ENCODE measurements around the gene CDC42BPG.

Gene CDC42BPG

DNA sequence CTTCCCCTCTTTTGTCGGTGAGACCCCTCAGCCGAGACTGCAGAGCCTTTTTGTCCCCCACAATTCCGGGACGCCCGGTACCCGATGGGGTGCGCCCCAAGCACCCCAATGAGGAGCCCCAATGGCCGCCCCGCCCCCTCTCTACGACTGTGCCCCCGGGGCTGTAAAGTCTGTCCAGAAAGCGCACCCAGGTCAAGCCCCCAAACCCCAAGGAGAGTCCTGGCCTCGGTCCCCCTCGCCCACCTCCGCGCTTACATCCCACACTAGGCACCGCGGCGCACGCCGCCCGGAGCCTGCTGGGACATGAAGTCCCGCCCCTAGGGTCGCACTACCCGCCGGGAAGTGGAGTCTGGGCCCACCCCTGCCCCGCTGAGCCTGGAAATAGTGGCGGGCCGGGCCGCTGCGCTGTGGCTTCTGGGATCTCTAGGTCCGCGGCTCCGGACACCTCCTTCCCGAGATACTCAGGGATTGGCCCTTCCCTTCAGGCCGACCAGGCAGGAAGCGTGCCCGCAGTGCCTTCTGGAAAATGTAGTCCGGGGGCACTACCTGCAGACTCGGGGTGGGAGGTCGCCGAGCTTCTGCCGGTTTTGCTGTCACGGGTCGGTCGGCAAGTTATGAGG is 34.1 kb downstream of the CDC42BPG start, which contains the start of gene MEN1:
Gene MEN1 (minus strand): TSS at position 281 of the 620 bp plus-strand sequence. CDS start 442 bp downstream, outside the sequence.
- Histone ChIP-seq H3K27ac (ENCODE audit: low read depth in 2 of 2, low read length in 2 of 2) (peak within 1 kb of the TSS; percentile 77 to 80), H3K4me3 (ENCODE audit: low read length in 2 of 2) (peak within 1 kb of the TSS; percentile 79 to 80), H3K9ac (ENCODE audit: low read depth in 1 of 2, low read length in 2 of 2) (peak within 1 kb of the TSS; percentile 74 to 76), H3K9me3 (ENCODE audit: control insufficient read depth in 2 of 2, low read length in 2 of 2) (no peaks in the 10 kb centered on the region), H3K36me3 (ENCODE audit: control insufficient read depth in 2 of 2, insufficient read depth in 2 of 2, low read length in 2 of 2) (peaks cover 2 to 8% of the 10 kb centered on the region in 2 donors), H3K4me1 (ENCODE audit: control insufficient read depth in 2 of 2, insufficient read depth in 2 of 2, low read length in 2 of 2) (peaks cover 9 to 10% of the 10 kb centered on the region in 2 donors), H3K27me3 (ENCODE audit: control insufficient read depth in 2 of 2, insufficient read depth in 2 of 2, low read length in 2 of 2) (no peaks in the 10 kb centered on the region)

GRCh38 chr11:64809781-64810241 is 34.6 kb downstream of the CDC42BPG start:
- peak overlapping the region; percentile 77 to 80 for H3K27ac ChIP-seq (ENCODE audit: low read depth in 2 of 2, low read length in 2 of 2)
- peak overlapping the region; percentile 74 to 76 for H3K9ac ChIP-seq (ENCODE audit: low read depth in 1 of 2, low read length in 2 of 2)
- peaks cover 4 to 13% of the 10 kb centered on the region in 2 donors for H3K36me3 ChIP-seq (ENCODE audit: control insufficient read depth in 2 of 2, insufficient read depth in 2 of 2, low read length in 2 of 2)
- peaks cover 9 to 10% of the 10 kb centered on the region in 2 donors for H3K4me1 ChIP-seq (ENCODE audit: control insufficient read depth in 2 of 2, insufficient read depth in 2 of 2, low read length in 2 of 2)
- H3K4me3 ChIP-seq (ENCODE audit: low read length in 2 of 2), result peak overlapping the region; percentile 79 to 80
- no peaks in the 10 kb centered on the region for H3K27me3 ChIP-seq (ENCODE audit: control insufficient read depth in 2 of 2, insufficient read depth in 2 of 2, low read length in 2 of 2)
- H3K9me3 ChIP-seq (ENCODE audit: control insufficient read depth in 2 of 2, low read length in 2 of 2), result no peaks in the 10 kb centered on the region

DNA sequence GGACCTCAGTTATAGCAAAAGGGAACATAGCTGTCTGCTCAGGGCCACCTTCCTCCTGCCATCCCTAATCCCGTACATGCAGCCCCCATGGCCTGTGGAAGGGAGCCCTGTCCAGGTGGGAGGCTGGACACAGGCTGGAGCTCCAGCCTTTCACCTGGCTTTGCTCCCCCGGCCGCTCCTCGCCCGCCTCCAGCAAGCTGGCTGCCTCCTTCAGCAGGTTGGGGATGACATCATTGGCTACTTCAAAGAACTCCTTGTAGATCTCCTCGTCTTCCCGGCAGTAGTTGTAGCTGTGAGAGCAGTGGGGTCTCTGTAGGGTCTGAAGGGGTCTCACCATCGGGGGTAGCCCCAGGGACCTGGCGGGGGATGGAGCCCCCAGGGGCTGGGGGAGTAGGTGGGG is 39.0 kb downstream of the CDC42BPG start:
- Histone ChIP-seq H3K9me3 (ENCODE audit: control insufficient read depth in 2 of 2, low read length in 2 of 2) (no peaks in the 10 kb centered on the region), H3K27ac (ENCODE audit: low read depth in 2 of 2, low read length in 2 of 2) (no peak overlapping the region), H3K27me3 (ENCODE audit: control insufficient read depth in 2 of 2, insufficient read depth in 2 of 2, low read length in 2 of 2) (no peaks in the 10 kb centered on the region), H3K4me1 (ENCODE audit: control insufficient read depth in 2 of 2, insufficient read depth in 2 of 2, low read length in 2 of 2) (peaks cover 20 to 24% of the 10 kb centered on the region in 2 donors), H3K4me3 (ENCODE audit: low read length in 2 of 2) (no peak overlapping the region), H3K36me3 (ENCODE audit: control insufficient read depth in 2 of 2, insufficient read depth in 2 of 2, low read length in 2 of 2) (peaks cover 4 to 15% of the 10 kb centered on the region in 2 donors), H3K9ac (ENCODE audit: low read depth in 1 of 2, low read length in 2 of 2) (no peak overlapping the region)

DNA sequence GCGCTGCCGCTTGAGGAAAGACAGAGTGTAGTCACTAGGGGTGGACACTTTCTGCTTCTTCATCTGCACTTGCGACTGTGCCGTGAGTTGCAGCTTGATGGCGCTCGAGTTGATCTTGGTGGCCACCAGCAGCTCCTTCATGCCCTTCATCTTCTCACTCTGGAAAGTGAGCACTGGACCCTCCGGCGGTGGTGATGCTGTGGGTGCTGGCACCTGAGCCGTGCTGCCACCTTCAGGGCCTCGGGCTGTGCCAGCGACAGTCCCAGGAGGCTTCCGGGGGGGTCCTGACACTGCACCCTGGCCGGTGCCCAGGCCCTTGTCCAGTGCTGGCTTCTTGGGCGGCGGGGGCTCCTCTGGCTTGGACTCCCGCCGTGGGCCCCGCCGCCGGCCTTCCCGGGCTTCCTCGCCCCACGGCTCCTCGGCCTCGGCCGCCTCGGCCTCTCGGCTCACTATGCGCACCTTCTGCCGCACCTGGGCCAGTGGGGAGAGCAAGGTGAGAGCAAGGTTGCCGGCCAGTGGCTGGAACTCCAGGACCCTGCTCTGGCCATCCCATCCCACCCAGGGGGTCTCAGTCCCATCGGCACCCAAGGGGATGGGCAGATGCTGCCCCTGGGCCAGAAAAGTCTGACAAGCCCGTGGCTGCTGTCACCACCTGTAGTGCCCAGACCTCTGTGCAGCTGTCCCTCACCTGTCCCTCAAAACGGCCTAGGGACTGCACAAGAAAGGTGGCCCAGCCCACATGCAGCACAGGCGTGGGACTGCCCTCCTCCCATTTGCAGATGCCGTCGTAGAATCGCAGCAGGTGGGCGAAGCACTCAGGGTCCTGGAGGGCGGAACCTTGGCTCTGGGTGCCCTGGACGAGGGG is 39.9 kb downstream of the CDC42BPG start:
- Histone ChIP-seq H3K4me3 (ENCODE audit: low read length in 2 of 2) (peak overlapping the region in 1 of 2 donors; percentile 77), H3K9me3 (ENCODE audit: control insufficient read depth in 2 of 2, low read length in 2 of 2) (no peaks in the 10 kb centered on the region), H3K27ac (ENCODE audit: low read depth in 2 of 2, low read length in 2 of 2) (no peak overlapping the region), H3K27me3 (ENCODE audit: control insufficient read depth in 2 of 2, insufficient read depth in 2 of 2, low read length in 2 of 2) (no peaks in the 10 kb centered on the region), H3K9ac (ENCODE audit: low read depth in 1 of 2, low read length in 2 of 2) (no peak overlapping the region), H3K36me3 (ENCODE audit: control insufficient read depth in 2 of 2, insufficient read depth in 2 of 2, low read length in 2 of 2) (peaks cover 4 to 15% of the 10 kb centered on the region in 2 donors), H3K4me1 (ENCODE audit: control insufficient read depth in 2 of 2, insufficient read depth in 2 of 2, low read length in 2 of 2) (peaks cover 18 to 19% of the 10 kb centered on the region in 2 donors)

DNA sequence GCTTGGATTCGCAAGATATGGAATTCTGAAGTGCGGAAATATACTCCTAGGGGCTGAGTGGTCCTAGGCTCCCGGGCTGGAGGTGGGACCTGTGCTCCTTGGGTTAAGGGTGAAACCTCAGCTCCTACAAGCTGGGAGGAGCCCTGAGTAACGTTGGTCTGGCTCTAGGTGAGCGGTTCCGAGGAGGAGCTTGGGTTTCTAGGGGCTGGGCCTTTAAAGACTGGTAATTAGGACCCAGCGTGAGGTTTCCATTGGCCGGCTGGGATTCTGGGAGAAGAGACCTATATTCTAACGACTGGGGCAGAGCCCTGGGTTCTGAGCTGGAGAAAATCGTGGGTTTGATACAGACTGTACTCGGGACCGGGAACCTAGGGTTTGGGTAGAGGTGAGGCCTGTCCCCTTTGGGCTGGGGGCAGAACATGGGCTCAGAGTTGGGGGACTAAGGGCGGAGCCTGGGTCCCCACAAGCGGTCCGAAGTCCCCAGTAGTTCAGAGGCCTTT is 40.6 kb downstream of the CDC42BPG start:
- Histone ChIP-seq H3K9ac (ENCODE audit: low read depth in 1 of 2, low read length in 2 of 2) (peak overlapping the region; percentile 51 to 66), H3K4me3 (ENCODE audit: low read length in 2 of 2) (peak overlapping the region; percentile 76 to 77), H3K27me3 (ENCODE audit: control insufficient read depth in 2 of 2, insufficient read depth in 2 of 2, low read length in 2 of 2) (no peaks in the 10 kb centered on the region), H3K36me3 (ENCODE audit: control insufficient read depth in 2 of 2, insufficient read depth in 2 of 2, low read length in 2 of 2) (peaks cover 4 to 15% of the 10 kb centered on the region in 2 donors), H3K4me1 (ENCODE audit: control insufficient read depth in 2 of 2, insufficient read depth in 2 of 2, low read length in 2 of 2) (peaks cover 15 to 18% of the 10 kb centered on the region in 2 donors), H3K27ac (ENCODE audit: low read depth in 2 of 2, low read length in 2 of 2) (peak overlapping the region; percentile 78 to 80), H3K9me3 (ENCODE audit: control insufficient read depth in 2 of 2, low read length in 2 of 2) (no peaks in the 10 kb centered on the region)

GRCh38 chr11:64803158-64803845 is 41.2 kb downstream of the CDC42BPG start, which contains the start of gene MAP4K2:
Gene MAP4K2, minus strand, starts transcription at chr11:64803214. Its CDS starts 65 bp downstream, at chr11:64803149.
- peaks cover 15 to 18% of the 10 kb centered on the region in 2 donors for H3K4me1 ChIP-seq (ENCODE audit: control insufficient read depth in 2 of 2, insufficient read depth in 2 of 2, low read length in 2 of 2)
- H3K4me3 ChIP-seq (ENCODE audit: low read length in 2 of 2), result peak within 1 kb of the TSS; percentile 76 to 77
- peaks cover 4 to 15% of the 10 kb centered on the region in 2 donors for H3K36me3 ChIP-seq (ENCODE audit: control insufficient read depth in 2 of 2, insufficient read depth in 2 of 2, low read length in 2 of 2)
- H3K27ac ChIP-seq (ENCODE audit: low read depth in 2 of 2, low read length in 2 of 2), result peak within 1 kb of the TSS; percentile 78 to 80
- no peaks in the 10 kb centered on the region for H3K9me3 ChIP-seq (ENCODE audit: control insufficient read depth in 2 of 2, low read length in 2 of 2)
- H3K27me3 ChIP-seq (ENCODE audit: control insufficient read depth in 2 of 2, insufficient read depth in 2 of 2, low read length in 2 of 2), result no peaks in the 10 kb centered on the region
- peak within 1 kb of the TSS; percentile 51 to 66 for H3K9ac ChIP-seq (ENCODE audit: low read depth in 1 of 2, low read length in 2 of 2)

GRCh38 chr11:64802370-64803157 is 41.9 kb downstream of the CDC42BPG start:
- H3K27me3 ChIP-seq (ENCODE audit: control insufficient read depth in 2 of 2, insufficient read depth in 2 of 2, low read length in 2 of 2), result no peaks in the 10 kb centered on the region
- peaks cover 4 to 15% of the 10 kb centered on the region in 2 donors for H3K36me3 ChIP-seq (ENCODE audit: control insufficient read depth in 2 of 2, insufficient read depth in 2 of 2, low read length in 2 of 2)
- H3K4me1 ChIP-seq (ENCODE audit: control insufficient read depth in 2 of 2, insufficient read depth in 2 of 2, low read length in 2 of 2), result peaks cover 15 to 18% of the 10 kb centered on the region in 2 donors
- no peaks in the 10 kb centered on the region for H3K9me3 ChIP-seq (ENCODE audit: control insufficient read depth in 2 of 2, low read length in 2 of 2)
- H3K4me3 ChIP-seq (ENCODE audit: low read length in 2 of 2), result peak overlapping the region; percentile 52 to 67
- peak overlapping the region; percentile 14 to 41 for H3K9ac ChIP-seq (ENCODE audit: low read depth in 1 of 2, low read length in 2 of 2)
- peak overlapping the region in 1 of 2 donors; percentile 58 for H3K27ac ChIP-seq (ENCODE audit: low read depth in 2 of 2, low read length in 2 of 2)

- Histone ChIP-seq H3K4me3 (ENCODE audit: low read length in 2 of 2) (peak overlapping the region in 1 of 2 donors; percentile 67), H3K4me1 (ENCODE audit: control insufficient read depth in 2 of 2, insufficient read depth in 2 of 2, low read length in 2 of 2) (peaks cover 15 to 18% of the 10 kb centered on the region in 2 donors), H3K27ac (ENCODE audit: low read depth in 2 of 2, low read length in 2 of 2) (peak overlapping the region; percentile 22 to 58), H3K36me3 (ENCODE audit: control insufficient read depth in 2 of 2, insufficient read depth in 2 of 2, low read length in 2 of 2) (peaks cover 4 to 14% of the 10 kb centered on the region in 2 donors), H3K9me3 (ENCODE audit: control insufficient read depth in 2 of 2, low read length in 2 of 2) (no peaks in the 10 kb centered on the region), H3K9ac (ENCODE audit: low read depth in 1 of 2, low read length in 2 of 2) (no peak overlapping the region), H3K27me3 (ENCODE audit: control insufficient read depth in 2 of 2, insufficient read depth in 2 of 2, low read length in 2 of 2) (no peaks in the 10 kb centered on the region)
Measured at GRCh38 chr11:64801561-64802369, 42.7 kb downstream of the CDC42BPG start.

Data from mucosa of rectum (tissue), 2 donors.